PC-3 (cell line): ENCODE measurements around the gene BTBD2.

Experiments used
- EZH2 ChIP-seq: fragments of 300-600 bp; sonication (generic); IDR thresholded peaks from one replicate; pipeline ENCODE4 v1.6.1; 2017; ENCODE audit warnings: antibody characterized with exemption, mild to moderate bottlenecking, low read length; ENCODE audit not compliant: unreplicated experiment
- TF ChIP-seq, protein P1 (sequence below): fragments of 300-600 bp; sonication (generic); conservative IDR thresholded peaks from 2 replicates; pipeline ENCODE4 v1.5.1; 2017; ENCODE audit warnings: antibody characterized with exemption, low read depth, mild to moderate bottlenecking, low read length

- TF ChIP-seq, protein P1, sequence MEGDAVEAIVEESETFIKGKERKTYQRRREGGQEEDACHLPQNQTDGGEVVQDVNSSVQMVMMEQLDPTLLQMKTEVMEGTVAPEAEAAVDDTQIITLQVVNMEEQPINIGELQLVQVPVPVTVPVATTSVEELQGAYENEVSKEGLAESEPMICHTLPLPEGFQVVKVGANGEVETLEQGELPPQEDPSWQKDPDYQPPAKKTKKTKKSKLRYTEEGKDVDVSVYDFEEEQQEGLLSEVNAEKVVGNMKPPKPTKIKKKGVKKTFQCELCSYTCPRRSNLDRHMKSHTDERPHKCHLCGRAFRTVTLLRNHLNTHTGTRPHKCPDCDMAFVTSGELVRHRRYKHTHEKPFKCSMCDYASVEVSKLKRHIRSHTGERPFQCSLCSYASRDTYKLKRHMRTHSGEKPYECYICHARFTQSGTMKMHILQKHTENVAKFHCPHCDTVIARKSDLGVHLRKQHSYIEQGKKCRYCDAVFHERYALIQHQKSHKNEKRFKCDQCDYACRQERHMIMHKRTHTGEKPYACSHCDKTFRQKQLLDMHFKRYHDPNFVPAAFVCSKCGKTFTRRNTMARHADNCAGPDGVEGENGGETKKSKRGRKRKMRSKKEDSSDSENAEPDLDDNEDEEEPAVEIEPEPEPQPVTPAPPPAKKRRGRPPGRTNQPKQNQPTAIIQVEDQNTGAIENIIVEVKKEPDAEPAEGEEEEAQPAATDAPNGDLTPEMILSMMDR, result no peak
- TF ChIP-seq EZH2, result no peak
These were observed 48.3 kb upstream of the BTBD2 start for GRCh38 chr19:2063824-2064223.
